Osteoblast (primary cell): ENCODE data around the gene SAXO1. TPM values are rescaled to one million over a fixed set of nuclear protein-coding genes. Genes with fewer than 3 reads are reported as not detected.

Experiments
- DNase-seq: peaks from one replicate; pipeline ENCODE4 v3.0.0; 2011; ENCODE audit warnings: low spot score, mixed read lengths; ENCODE audit not compliant: insufficient read length; ENCODE audit errors: missing footprints
- H2AFZ ChIP-seq: 2 replicates; pipeline ENCODE4 v1.6.0; 2011; ENCODE audit warnings: mild to moderate bottlenecking, low read length
- H3K27ac ChIP-seq: 2 replicates; pipeline ENCODE4 v1.5.1; 2011; ENCODE audit warnings: mild to moderate bottlenecking, low read depth, low read length, moderate library complexity
- H3K27me3 ChIP-seq: 2 replicates; pipeline ENCODE4 v1.6.0; 2012; ENCODE audit warnings: mild to moderate bottlenecking, control low read depth, inconsistent platforms, low read length, moderate library complexity; ENCODE audit not compliant: insufficient read depth
- H3K36me3 ChIP-seq: 2 replicates; pipeline ENCODE4 v1.5.1; 2011; ENCODE audit warnings: mild to moderate bottlenecking, low read length, control low read depth, moderate library complexity; ENCODE audit not compliant: insufficient read depth
- H3K4me1 ChIP-seq: 2 replicates; pipeline ENCODE4 v1.5.1; 2011; ENCODE audit warnings: mild to moderate bottlenecking, low read length, control low read depth, moderate library complexity; ENCODE audit not compliant: insufficient read depth
- H3K4me2 ChIP-seq: 2 replicates; pipeline ENCODE4 v1.6.0; 2011; ENCODE audit warnings: mild to moderate bottlenecking, low read length; ENCODE audit not compliant: insufficient read depth
- H3K4me3 ChIP-seq: fragments of 200-600 bp; sonication (generic); 3 replicates; pipeline ENCODE4 v1.5.1; 2012; ENCODE audit warnings: mild to moderate bottlenecking, low read length, inconsistent platforms; ENCODE audit not compliant: insufficient read depth
- H3K79me2 ChIP-seq: 2 replicates; pipeline ENCODE4 v1.6.0; 2012; ENCODE audit warnings: mild to moderate bottlenecking, low read length, control low read depth, inconsistent platforms; ENCODE audit not compliant: insufficient read depth
- H3K9me3 ChIP-seq: 2 replicates; pipeline ENCODE4 v1.5.1; 2011; ENCODE audit warnings: low read depth, low read length, control low read depth
- H4K20me1 ChIP-seq: 2 replicates; pipeline ENCODE4 v1.6.0; 2012; ENCODE audit warnings: mild to moderate bottlenecking, low read length, control low read depth; ENCODE audit not compliant: insufficient read depth
- total RNA-seq: library from RNA; depleted of rRNA; stranded (reverse); fragments of >200 nt; gene quantifications from 2 replicates; pipeline ENCODE4 v1.2.3, GENCODE V29; 2012
- TF ChIP-seq, protein P1 (sequence below): IDR thresholded peaks from 2 replicates; pipeline ENCODE4 v1.5.1; 2011; ENCODE audit warnings: mild to moderate bottlenecking, low read depth, low read length, moderate library complexity; ENCODE audit errors: extremely low read depth

Gene SAXO1
- total RNA-seq, 1 donor: under 0.01 TPM

DNA sequence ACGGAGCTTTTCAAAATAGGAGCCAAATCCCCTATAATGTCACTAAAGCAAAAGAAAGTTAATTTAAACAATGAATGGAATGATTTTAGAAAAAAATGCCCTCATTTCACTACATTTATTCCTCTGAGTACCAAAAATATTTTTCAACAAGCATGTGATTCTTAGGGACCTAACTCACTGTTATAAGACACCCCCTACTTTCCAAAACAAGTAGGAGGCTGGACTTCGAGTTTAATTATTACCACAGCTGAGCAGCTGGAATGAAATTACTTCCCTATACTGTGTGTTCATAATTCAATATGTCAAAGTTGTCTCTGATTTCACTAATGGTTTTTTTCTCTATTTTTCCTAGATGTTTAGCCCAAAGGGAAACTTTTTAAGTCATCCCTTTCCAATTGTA lies 61.6 kb downstream of the SAXO1 start:
- DNase-seq: no peak
- Histone ChIP-seq H3K9me3 (no peaks in the 10 kb centered on the region), H3K4me2 (no peak overlapping the region), H2AFZ (no peak overlapping the region), H3K36me3 (no peaks in the 10 kb centered on the region), H3K4me3 (no peak overlapping the region), H3K27me3 (peaks cover 5% of the 10 kb centered on the region), H4K20me1 (no peaks in the 10 kb centered on the region), H3K27ac (no peak overlapping the region), H3K79me2 (no peaks in the 10 kb centered on the region), H3K4me1 (peaks cover 9% of the 10 kb centered on the region)
- TF ChIP-seq, protein P1, sequence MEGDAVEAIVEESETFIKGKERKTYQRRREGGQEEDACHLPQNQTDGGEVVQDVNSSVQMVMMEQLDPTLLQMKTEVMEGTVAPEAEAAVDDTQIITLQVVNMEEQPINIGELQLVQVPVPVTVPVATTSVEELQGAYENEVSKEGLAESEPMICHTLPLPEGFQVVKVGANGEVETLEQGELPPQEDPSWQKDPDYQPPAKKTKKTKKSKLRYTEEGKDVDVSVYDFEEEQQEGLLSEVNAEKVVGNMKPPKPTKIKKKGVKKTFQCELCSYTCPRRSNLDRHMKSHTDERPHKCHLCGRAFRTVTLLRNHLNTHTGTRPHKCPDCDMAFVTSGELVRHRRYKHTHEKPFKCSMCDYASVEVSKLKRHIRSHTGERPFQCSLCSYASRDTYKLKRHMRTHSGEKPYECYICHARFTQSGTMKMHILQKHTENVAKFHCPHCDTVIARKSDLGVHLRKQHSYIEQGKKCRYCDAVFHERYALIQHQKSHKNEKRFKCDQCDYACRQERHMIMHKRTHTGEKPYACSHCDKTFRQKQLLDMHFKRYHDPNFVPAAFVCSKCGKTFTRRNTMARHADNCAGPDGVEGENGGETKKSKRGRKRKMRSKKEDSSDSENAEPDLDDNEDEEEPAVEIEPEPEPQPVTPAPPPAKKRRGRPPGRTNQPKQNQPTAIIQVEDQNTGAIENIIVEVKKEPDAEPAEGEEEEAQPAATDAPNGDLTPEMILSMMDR: no peak

DNA sequence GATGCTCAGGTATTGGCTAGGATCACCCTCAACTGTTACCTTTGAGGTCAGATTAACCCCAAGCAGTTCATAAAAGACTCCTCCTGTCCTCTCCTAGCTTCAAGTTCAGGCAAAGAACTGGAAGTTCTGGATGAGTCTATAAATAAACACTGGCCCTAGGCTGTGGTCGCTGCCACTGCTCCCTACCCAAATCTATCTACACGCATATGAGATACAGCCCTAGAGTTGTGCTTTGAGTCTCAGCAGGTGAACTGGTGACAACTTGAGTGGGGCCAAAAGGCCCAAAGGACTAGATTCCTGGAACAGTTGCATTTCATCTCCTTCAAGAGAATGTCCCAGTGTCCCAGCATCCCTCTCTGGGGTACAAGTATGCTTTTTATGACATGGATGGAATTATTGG lies 62.6 kb downstream of the SAXO1 start:
- TF ChIP-seq, protein P1: no peak
- Histone ChIP-seq H2AFZ (no peak overlapping the region), H3K36me3 (no peaks in the 10 kb centered on the region), H4K20me1 (no peaks in the 10 kb centered on the region), H3K79me2 (no peaks in the 10 kb centered on the region), H3K9me3 (no peaks in the 10 kb centered on the region), H3K4me2 (no peak overlapping the region), H3K4me1 (no peaks in the 10 kb centered on the region), H3K27me3 (peaks cover 5% of the 10 kb centered on the region), H3K4me3 (no peak overlapping the region), H3K27ac (no peak overlapping the region)
- DNase-seq: no peak

DNA sequence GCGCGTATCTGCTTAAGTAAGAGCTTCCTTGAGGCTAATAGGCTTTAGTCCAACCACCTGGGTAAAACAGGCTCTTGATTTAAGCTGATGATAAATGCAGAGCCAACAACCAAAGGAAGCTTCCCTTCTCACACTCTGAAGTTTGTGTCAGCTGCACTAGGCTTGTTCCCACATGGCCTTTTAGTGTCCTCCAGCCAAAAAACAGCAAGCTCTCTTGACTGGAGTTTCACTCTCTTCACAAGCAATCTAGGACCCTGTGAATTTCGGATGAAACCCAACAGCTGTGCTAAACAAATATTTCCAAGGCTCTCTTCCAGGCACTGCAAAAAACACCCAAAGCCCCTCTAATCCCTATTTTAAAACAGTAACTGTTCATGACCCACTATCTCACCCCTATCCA lies 63.9 kb downstream of the SAXO1 start:
- no peak overlapping the region for H3K27ac ChIP-seq
- DNase-seq: no peak
- TF ChIP-seq, protein P1: no peak
- no peaks in the 10 kb centered on the region for H3K9me3 ChIP-seq
- H3K4me3 ChIP-seq: no peak overlapping the region
- no peak overlapping the region for H3K4me2 ChIP-seq
- H3K27me3 ChIP-seq: peaks cover 5% of the 10 kb centered on the region
- H4K20me1 ChIP-seq: no peaks in the 10 kb centered on the region
- no peaks in the 10 kb centered on the region for H3K36me3 ChIP-seq
- no peaks in the 10 kb centered on the region for H3K79me2 ChIP-seq
- no peak overlapping the region for H2AFZ ChIP-seq
- no peaks in the 10 kb centered on the region for H3K4me1 ChIP-seq

GRCh38 chr9:18955626-18956025 lies 77.4 kb downstream of the SAXO1 start:
- peaks cover 3% of the 10 kb centered on the region for H3K4me1 ChIP-seq
- TF ChIP-seq, protein P1: no peak
- DNase-seq: no peak

More at GRCh38 chr9:18955626-18956025, 77.4 kb downstream of the SAXO1 start:
- Histone ChIP-seq H3K27me3 (peaks cover 16% of the 10 kb centered on the region), H3K4me2 (no peak overlapping the region), H3K36me3 (no peaks in the 10 kb centered on the region), H3K9me3 (no peaks in the 10 kb centered on the region), H3K27ac (no peak overlapping the region), H3K4me3 (no peak overlapping the region), H3K79me2 (no peaks in the 10 kb centered on the region), H2AFZ (no peak overlapping the region), H4K20me1 (no peaks in the 10 kb centered on the region)
